Dedifferentiated amniotic fluid mesenchymal stem cell (primary cell): Measurements from ENCODE around the gene ELAVL4.

Source experiments
- DNase-seq: peaks from one replicate; pipeline ENCODE4 v3.0.0-alpha.2; 2016; ENCODE audit errors: extremely low spot score

Gene ELAVL4

GRCh38 chr1:50179639-50180038 lies 70.9 kb downstream of the ELAVL4 start:
- no peak for DNase-seq

- DNase-seq: no peak
Measured at GRCh38 chr1:50180367-50180766, 71.6 kb downstream of the ELAVL4 start.

GRCh38 chr1:50181027-50181663 lies 72.4 kb downstream of the ELAVL4 start:
- DNase-seq: no peak

DNA sequence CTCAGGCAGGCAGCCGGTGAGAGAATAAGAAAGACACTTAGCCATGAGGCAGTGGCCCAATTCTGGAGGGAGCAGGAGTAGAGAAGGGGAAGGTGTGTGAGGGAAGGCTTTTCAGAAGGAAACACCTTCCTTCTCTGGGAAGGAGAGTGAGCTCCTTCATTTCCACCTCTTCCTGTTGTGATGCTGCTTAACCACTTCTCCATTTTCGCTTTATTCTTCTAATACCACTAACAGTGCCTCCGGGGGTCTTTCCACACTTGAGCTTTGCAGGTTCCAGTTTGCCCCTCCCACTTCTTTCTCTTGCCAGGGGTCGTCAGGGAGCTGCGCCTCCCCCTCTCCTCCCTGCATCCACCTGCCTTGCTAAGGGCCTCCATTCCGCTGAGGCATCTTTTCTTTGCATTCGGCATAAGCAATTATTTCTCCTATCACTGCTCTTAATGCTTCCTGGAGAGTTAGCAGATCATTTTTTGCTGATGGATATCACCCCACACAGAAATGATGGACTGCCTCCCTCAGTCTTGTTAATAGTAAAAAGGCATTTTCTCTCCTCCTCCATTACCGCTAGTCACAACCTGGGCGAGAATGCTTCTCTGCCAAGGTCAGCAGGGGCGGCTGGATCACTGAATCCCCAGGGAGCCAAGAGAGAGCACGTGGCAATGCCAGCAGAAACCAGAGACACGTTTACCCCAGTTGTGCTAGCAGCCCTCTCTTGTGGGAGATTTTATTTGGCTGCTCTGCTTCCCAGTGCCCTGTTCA lies 74.8 kb downstream of the ELAVL4 start:
- no peak for DNase-seq

- DNase-seq: no peak
Measured at GRCh38 chr1:50189369-50189768, 80.6 kb downstream of the ELAVL4 start.

- no peak for DNase-seq
Measured at GRCh38 chr1:50193002-50193401, 84.3 kb downstream of the ELAVL4 start.

GRCh38 chr1:50195205-50195604 lies 86.5 kb downstream of the ELAVL4 start:
- no peak for DNase-seq

DNA sequence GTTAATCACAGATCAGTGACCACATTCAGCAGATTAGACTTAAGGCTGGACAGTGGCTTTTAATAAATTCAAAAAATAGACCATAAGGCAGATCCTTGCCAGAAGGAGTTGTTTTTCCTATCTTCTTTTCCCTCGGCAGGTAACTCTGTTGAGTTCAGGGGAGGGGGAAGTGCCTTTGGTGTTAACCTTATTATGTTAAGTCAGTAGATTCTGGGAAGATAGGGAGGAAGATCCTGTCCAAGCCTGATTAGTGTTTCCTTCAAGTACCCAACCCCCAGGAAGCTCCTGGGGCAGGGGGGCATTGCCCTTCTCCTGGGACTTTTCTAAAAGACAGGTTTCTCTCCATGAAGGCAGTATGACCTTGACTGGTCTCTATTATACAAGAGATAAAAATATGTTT lies 87.4 kb downstream of the ELAVL4 start:
- no peak for DNase-seq

DNA sequence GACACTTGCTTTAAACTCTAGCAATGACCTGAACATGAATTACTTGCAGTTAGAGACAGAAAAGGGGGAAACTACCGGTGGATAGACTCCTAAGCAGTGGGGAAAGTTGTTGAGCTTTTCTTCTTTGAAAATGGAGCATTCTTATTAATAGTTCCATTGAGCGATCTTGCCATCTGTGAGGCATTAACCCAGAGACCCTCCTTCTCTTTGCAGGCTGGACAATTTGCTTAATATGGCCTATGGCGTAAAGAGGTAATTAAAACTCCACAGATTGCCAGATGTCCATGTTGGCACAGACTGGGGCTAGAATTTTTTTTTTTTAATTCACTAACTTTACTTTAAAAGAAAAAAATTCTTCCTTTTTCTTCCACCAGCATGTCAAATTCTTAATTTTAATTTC lies 88.5 kb downstream of the ELAVL4 start:
- no peak for DNase-seq

DNA sequence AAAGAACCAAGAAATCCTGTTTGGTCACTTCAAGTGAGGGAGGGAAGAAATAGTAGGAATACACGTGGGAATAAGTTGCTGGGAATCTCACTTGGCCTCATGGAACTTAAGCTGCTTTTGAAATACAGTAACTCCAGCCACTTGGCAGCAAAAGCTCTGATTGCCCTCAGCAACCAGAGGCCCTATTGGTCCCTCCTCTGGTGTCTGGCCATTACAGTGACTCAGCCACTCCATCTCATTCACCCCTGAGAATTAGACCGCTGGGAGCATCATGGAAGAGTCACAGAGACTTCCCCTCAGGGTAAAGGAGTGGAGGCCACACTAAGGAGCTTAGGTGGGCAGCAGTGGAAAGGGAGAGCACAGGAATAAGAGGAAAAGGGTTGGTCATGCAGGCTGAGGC lies 99.6 kb downstream of the ELAVL4 start:
- no peak for DNase-seq

- no peak for DNase-seq
Measured at GRCh38 chr1:50208756-50209155, 100.0 kb downstream of the ELAVL4 start.

GRCh38 chr1:50209749-50210148 lies 101.0 kb downstream of the ELAVL4 start:
- no peak for DNase-seq

DNA sequence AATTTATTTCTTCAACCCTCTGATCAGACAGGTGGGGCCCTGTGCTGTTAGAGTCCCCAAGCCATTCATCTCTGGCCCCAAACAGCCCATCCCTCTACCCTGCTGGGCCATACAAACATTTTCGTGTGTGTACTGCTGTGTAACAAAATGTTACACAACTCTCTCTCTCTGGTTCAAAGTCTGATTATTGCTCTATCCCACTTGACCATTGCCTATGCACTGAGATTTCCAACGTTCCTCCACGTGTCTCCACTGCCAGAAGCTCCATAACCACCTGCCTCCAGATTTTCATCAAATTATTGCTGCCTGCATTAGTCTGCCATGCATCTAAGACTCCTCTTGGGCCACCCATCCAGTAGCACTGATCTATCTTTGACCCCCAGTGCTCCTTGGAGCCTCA lies 104.8 kb downstream of the ELAVL4 start:
- no peak for DNase-seq

DNA sequence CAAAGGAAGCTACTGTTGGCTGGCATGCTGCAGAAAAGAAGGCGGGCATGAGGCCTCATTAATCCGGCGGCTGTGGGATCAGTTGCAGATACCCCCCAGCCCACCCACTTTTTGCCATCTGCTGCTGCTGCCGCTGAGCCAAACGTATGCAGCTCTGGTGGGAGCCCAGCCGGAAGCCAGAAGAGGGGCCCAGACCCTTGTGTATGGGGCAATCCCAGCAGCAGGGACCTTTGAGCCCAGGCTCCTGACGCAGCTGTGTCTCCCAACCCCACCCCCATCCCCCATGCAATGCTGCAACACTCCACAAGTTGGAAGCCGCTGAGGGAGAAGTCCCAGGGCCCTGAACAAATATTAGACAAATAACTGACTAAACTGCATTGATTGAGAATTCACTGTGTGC lies 106.0 kb downstream of the ELAVL4 start:
- DNase-seq: no peak

- no peak for DNase-seq
Measured at GRCh38 chr1:50218344-50219120, 109.8 kb downstream of the ELAVL4 start.

- DNase-seq: no peak
Measured at GRCh38 chr1:50228871-50229384, 120.2 kb downstream of the ELAVL4 start.

DNA sequence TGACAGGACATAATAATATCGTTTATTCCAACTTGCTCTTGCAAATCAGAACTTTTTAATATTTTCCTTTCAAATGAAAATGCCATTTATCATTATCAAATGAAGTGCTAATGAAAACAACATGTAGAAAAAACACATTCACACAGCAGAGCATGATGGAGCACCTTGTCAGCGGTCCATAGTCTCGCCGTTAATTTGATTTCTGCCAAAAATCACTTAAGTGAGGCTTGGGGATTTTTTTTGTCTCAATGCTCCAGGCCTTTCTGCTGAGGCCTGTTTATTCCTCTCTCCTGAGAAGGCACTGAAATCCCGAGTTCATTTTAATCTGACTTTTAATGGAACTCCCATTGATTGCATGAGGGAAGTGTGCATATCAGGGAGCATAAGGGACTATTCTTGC lies 122.5 kb downstream of the ELAVL4 start:
- no peak for DNase-seq

GRCh38 chr1:50232336-50232735 lies 123.6 kb downstream of the ELAVL4 start:
- no peak for DNase-seq

GRCh38 chr1:50236656-50237055 lies 127.9 kb downstream of the ELAVL4 start:
- DNase-seq: no peak

- no peak for DNase-seq
Measured at GRCh38 chr1:50237056-50237455, 128.3 kb downstream of the ELAVL4 start.

- DNase-seq: no peak
Measured at GRCh38 chr1:50243939-50244338, 135.2 kb downstream of the ELAVL4 start.

DNA sequence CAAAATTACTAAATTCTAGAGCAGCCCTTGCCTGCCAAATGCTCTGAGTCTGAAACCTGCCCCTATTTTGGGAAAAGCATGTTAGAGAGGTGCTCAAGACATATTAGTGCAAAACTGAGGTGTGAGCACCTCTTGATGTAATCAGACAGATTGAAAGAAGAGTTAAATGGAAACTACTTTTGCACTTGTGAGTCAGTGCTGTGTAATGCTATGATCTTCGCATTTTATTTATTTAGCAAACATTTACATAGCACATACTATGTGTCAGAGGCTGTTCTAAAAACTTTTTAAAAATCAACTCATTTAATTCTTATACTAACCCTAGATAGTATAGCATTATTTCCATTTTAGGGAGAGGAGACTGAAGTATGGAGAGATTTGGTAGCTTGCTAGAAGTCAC lies 138.1 kb downstream of the ELAVL4 start:
- no peak for DNase-seq

DNA sequence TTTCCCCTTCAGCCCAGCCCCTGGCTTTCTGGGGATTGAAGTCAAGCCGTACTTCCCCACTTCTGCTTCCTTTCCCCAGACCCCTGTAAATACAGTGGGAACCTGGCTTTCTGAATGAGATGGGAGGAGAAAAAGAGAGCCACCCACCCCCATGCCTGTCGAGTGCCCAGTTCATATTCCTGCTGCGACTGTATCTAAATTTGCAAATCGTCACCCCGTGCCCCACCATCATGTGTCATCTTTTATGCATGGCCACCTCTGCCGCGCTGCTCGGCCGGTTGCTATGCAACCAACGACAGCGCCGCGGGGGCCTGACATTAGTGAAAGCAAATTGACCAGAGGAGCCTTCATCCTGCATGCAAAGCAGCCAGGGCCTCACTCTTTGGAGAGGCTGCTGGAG lies 143.0 kb downstream of the ELAVL4 start:
- DNase-seq: no peak
